Endothelial cell of umbilical vein (primary cell): ENCODE results near the gene GPR137B. TPM values are rescaled to one million over a fixed set of nuclear protein-coding genes. Genes with fewer than 3 reads are reported as not detected.

ENCODE experiments used
- Bru-seq: library from RNA; stranded (reverse); fragments of 400-500 nt; gene quantifications from one replicate; lab custom pipeline; 2021; lab: Mats Ljungman, UMichigan
- BruChase-seq, 2 experiments: library from RNA; stranded (reverse); fragments of 400-500 nt; gene quantifications; one replicate each; lab custom pipeline; 2021; lab: Mats Ljungman, UMichigan
- BruUV-seq: library from RNA; stranded (reverse); fragments of 400-500 nt; replicated peaks from 2 replicates; lab custom pipeline; 2021; lab: Mats Ljungman, UMichigan
- CTCF ChIA-PET: fragments of 300-600, 350-600 bp; sonication (Branson Sonifier 250); formaldehyde crosslinking; loops from one replicate; lab custom pipeline; 2021; ENCODE audit warnings: antibody characterized with exemption, inconsistent platforms; lab: Charles Lee
- POLR2A ChIA-PET: fragments of 300-600, 350-600 bp; sonication (Branson Sonifier 250); formaldehyde crosslinking; loops from one replicate; lab custom pipeline; 2021; ENCODE audit warnings: antibody characterized with exemption, inconsistent platforms; lab: Charles Lee
- DNase-seq: peaks from one replicate; pipeline ENCODE4 v3.0.0-alpha.2; 2011; ENCODE audit warnings: low read depth, low spot score
- FAIRE-seq: peaks from 2 replicates; lab custom pipeline; 2011; peaks lifted over from hg19 to GRCh38; lab: Jason Lieb, UNC
- H2AFZ ChIP-seq: 2 replicates; pipeline ENCODE4 v1.6.0; 2012; ENCODE audit warnings: low read depth, low read length, control low read depth, inconsistent platforms
- H3K27ac ChIP-seq: 2 replicates; pipeline ENCODE4 v1.5.1; 2011; ENCODE audit warnings: low read depth, mild to moderate bottlenecking, control low read depth, low read length, moderate library complexity; ENCODE audit not compliant: insufficient read depth
- H3K27me3 ChIP-seq, 2 experiments: 2 replicates each; pipeline versions ENCODE4 v1.6.0 to v1.6.1; 2011; ENCODE audit warnings: low read length in 2 of 2, mixed read lengths in 1 of 2; ENCODE audit not compliant: control insufficient read depth in 2 of 2, insufficient read depth in 2 of 2
- H3K36me3 ChIP-seq, 2 experiments: 2 replicates in 1 of 2; 3 replicates in 1 of 2; pipeline ENCODE4 v1.5.1; 2011; ENCODE audit warnings: low read length in 2 of 2, mild to moderate bottlenecking in 1 of 2, moderate library complexity in 1 of 2; ENCODE audit not compliant: control insufficient read depth in 2 of 2, insufficient read depth in 2 of 2; ENCODE audit errors: extremely low read depth in 1 of 2
- H3K4me1 ChIP-seq: 3 replicates; pipeline ENCODE4 v1.5.1; 2011; ENCODE audit warnings: mild to moderate bottlenecking, low read length; ENCODE audit not compliant: control insufficient read depth, insufficient read depth; ENCODE audit errors: extremely low read depth
- H3K4me2 ChIP-seq: 2 replicates; pipeline ENCODE4 v1.6.1; 2011; ENCODE audit warnings: low read length, control low read depth, mixed read lengths; ENCODE audit not compliant: insufficient read depth
- H3K4me3 ChIP-seq, 3 experiments: fragments of 200-600 bp in 1 of 3; sonication (generic), shearing (Covaris generic) in 1 of 3; replicated peaks in 1 of 3; 2 replicates each; pipeline ENCODE4 v1.5.1; 2011 to 2016; ENCODE audit warnings: control low read depth in 3 of 3, low read length in 3 of 3, mild to moderate bottlenecking in 2 of 3, inconsistent platforms in 1 of 3, low read depth in 1 of 3, moderate library complexity in 1 of 3; ENCODE audit not compliant: insufficient read depth in 1 of 3
- H3K79me2 ChIP-seq: 2 replicates; pipeline ENCODE4 v1.6.0; 2012; ENCODE audit warnings: low read length, inconsistent platforms; ENCODE audit not compliant: control insufficient read depth, insufficient read depth
- H3K9ac ChIP-seq: replicated peaks from 2 replicates; pipeline ENCODE3; 2011; ENCODE audit warnings: low read length, control low read depth; ENCODE audit not compliant: insufficient read depth; ENCODE audit errors: extremely low read depth
- H3K9me1 ChIP-seq: replicated peaks from 3 replicates; pipeline ENCODE4 v1.6.0; 2011; ENCODE audit warnings: mild to moderate bottlenecking, low read length; ENCODE audit not compliant: control insufficient read depth, insufficient read depth; ENCODE audit errors: extremely low read depth
- H3K9me3 ChIP-seq: replicated peaks from 2 replicates; pipeline ENCODE4 v1.5.1; 2012; ENCODE audit warnings: low read length, inconsistent platforms; ENCODE audit not compliant: control insufficient read depth, insufficient read depth
- H4K20me1 ChIP-seq: replicated peaks from 2 replicates; pipeline ENCODE3; 2011; ENCODE audit warnings: mild to moderate bottlenecking, low read length; ENCODE audit not compliant: control insufficient read depth, insufficient read depth; ENCODE audit errors: extremely low read depth
- EZH2 ChIP-seq: IDR thresholded peaks from 2 replicates; pipeline ENCODE4 v1.6.1; 2012; ENCODE audit warnings: borderline replicate concordance, low read depth, mild to moderate bottlenecking, moderate library complexity, low read length, inconsistent platforms; ENCODE audit not compliant: severe bottlenecking
- FOS ChIP-seq: IDR thresholded peaks from 2 replicates; pipeline ENCODE4 v1.6.1; 2011; ENCODE audit warnings: mild to moderate bottlenecking, low read length, moderate library complexity, borderline replicate concordance; ENCODE audit not compliant: insufficient read depth
- POLR2AphosphoS5 ChIP-seq: IDR thresholded peaks from 2 replicates; pipeline ENCODE4 v1.6.1; 2012; ENCODE audit warnings: low read depth, mild to moderate bottlenecking, control low read depth, low read length, moderate library complexity; ENCODE audit not compliant: insufficient read depth
- dilution Hi-C: fragments of 300-500 bp; cut with MboI; formaldehyde crosslinking; loops from one replicate; pipeline ENCODE4 v1.15.0; 2019; ENCODE audit warnings: low sequenced_read_pairs; ENCODE audit not compliant: extremely low pct_ligation_motif_present
- intact Hi-C: fragments of 100-400 bp; cut with micrococcal nuclease; formaldehyde crosslinking; loops from one replicate; pipeline ENCODE4 v1.10.0; 2022
- long read RNA-seq: library from polyadenylated mRNA; stranded (forward); transcript quantifications from one replicate; pipeline ENCODE4 v2.0.0, GENCODE V29; 2021
- polyA minus RNA-seq, 3 experiments: library from RNA; depleted of rRNA, polyadenylated mRNA; stranded (reverse); fragments of >200 nt; gene quantifications; 1 replicate in 1 of 3; 2 replicates in 2 of 3; pipeline ENCODE4 v1.2.3, GENCODE V29; 2011
- polyA plus RNA-seq, 4 experiments: library from polyadenylated mRNA; depleted of rRNA in 3 of 4; stranded (reverse) in 3 of 4; unstranded in 1 of 4; fragments of >200 nt; gene quantifications; 2 replicates each; pipeline versions ENCODE4 v1.2.1 to v1.2.3, GENCODE V29; 2011 to 2012; ENCODE audit warnings: missing spikeins in 1 of 4
- total RNA-seq: library from RNA; stranded (reverse); gene quantifications from 2 replicates; pipeline ENCODE4 v1.2.3, GENCODE V29; 2021

GPR137B gene, protein sequence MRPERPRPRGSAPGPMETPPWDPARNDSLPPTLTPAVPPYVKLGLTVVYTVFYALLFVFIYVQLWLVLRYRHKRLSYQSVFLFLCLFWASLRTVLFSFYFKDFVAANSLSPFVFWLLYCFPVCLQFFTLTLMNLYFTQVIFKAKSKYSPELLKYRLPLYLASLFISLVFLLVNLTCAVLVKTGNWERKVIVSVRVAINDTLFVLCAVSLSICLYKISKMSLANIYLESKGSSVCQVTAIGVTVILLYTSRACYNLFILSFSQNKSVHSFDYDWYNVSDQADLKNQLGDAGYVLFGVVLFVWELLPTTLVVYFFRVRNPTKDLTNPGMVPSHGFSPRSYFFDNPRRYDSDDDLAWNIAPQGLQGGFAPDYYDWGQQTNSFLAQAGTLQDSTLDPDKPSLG
- total RNA-seq = 11.9 and 12.1 TPM in 2 replicates
- polyA plus RNA-seq = 7.8 and 9.0 TPM in 2 replicates
- polyA plus RNA-seq (2011; cell fraction: cytosol; rRNA removed) = 7.0 and 7.6 TPM in 2 replicates
- polyA plus RNA-seq (2011; cell fraction: nucleus; rRNA removed) = 6.1 and 8.0 TPM in 2 replicates
- polyA plus RNA-seq (2012) = 9.2 and 11.2 TPM in 2 replicates
- polyA minus RNA-seq = 9.5 and 12.5 TPM in 2 replicates
- not detected for polyA minus RNA-seq (2011; cell fraction: cytosol; rRNA and poly(A)+ RNA removed)
- 13.9 and 20.0 TPM in 2 replicates for polyA minus RNA-seq (2011; cell fraction: nucleus; rRNA and poly(A)+ RNA removed)
- percentile 60 among the genes with signal in this experiment for Bru-seq, nascent RNA
- percentile 58 among the genes with signal in this experiment for BruChase-seq, experiment 1, labeled RNA remaining after a 6-hour chase
- BruChase-seq, experiment 2, labeled RNA remaining after a 2-hour chase = percentile 71 among the genes with signal in this experiment
- long read RNA-seq, transcript GPR137B-202 (7 exons, 2,042 nt) = major isoform, 46 of 55 reads
- long read RNA-seq, partial matches to known transcripts = 2 of 55 reads
- long read RNA-seq, other reads (novel, unspliced or antisense) = 7 of 55 reads

DNA sequence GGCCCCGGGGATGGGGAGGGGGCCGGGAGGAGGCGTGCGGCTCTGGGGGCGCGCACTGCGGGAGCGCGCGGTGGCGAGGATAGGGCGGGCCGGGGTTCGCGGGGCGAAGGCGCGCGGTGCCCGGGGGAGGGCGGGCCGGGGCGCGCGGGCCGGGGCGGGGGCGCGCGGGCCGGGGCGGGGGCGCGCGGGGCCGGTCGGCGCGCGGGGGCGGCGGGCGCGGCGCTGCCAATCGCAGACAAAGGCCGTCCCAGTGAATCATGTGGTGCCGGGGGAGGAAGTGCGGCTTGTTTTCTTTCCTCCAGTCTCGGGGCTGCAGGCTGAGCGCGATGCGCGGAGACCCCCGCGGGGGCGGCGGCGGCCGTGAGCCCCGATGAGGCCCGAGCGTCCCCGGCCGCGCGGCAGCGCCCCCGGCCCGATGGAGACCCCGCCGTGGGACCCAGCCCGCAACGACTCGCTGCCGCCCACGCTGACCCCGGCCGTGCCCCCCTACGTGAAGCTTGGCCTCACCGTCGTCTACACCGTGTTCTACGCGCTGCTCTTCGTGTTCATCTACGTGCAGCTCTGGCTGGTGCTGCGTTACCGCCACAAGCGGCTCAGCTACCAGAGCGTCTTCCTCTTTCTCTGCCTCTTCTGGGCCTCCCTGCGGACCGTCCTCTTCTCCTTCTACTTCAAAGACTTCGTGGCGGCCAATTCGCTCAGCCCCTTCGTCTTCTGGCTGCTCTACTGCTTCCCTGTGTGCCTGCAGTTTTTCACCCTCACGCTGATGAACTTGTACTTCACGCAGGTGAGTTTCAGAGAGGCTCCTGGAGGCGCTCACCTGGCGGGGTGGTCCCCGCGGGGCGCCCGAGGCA lies at the start of gene GPR137B:
GPR137B (plus strand) TSS at position 287 of the 851 bp plus-strand sequence; CDS start at position 371, 84 bp downstream.
- peaks cover 10 to 14% of the 10 kb centered on the region in 2 experiments for H3K27me3 ChIP-seq
- intact Hi-C loops = loop anchor here (2.0 to 5.0 kb wide), 3 partner anchors 26 to 655 kb away; partner anchors contain the start of gene MTR
- peak; percentile 55 for DNase-seq
- peak within 1 kb of the TSS; percentile 38 for H3K9ac ChIP-seq
- no TSS peak for BruUV-seq
- H3K4me1 ChIP-seq = peaks cover 16% of the 10 kb centered on the region
- H3K9me1 ChIP-seq = no peaks in the 10 kb centered on the region
- ChIA-PET CTCF (interaction anchor here (1.1 kb wide), 1 partner anchor 13 kb away, joined by 3 read pairs; no protein-coding TSS in a partner anchor), POLR2A (no interaction called here)
- H3K9me3 ChIP-seq = no peaks in the 10 kb centered on the region
- no peaks in the 10 kb centered on the region for H4K20me1 ChIP-seq
- dilution Hi-C loops = no loop called here
- H3K4me3 ChIP-seq = peak within 1 kb of the TSS; percentile 69 to 87 (median 85)
- no peak within 1 kb of the TSS for H3K27ac ChIP-seq
- peak; percentile 12 for FAIRE-seq
- H3K4me2 ChIP-seq = peak within 1 kb of the TSS; percentile 87
- no peaks in the 10 kb centered on the region for H3K79me2 ChIP-seq
- H2AFZ ChIP-seq = peak within 1 kb of the TSS; percentile 91
- TF ChIP-seq POLR2AphosphoS5 (peak; percentile 63), FOS (peak; percentile 15), EZH2 (no peak)
- no peaks in the 10 kb centered on the region for H3K36me3 ChIP-seq
